GM23338 (cell line): ENCODE measurements around the gene POLD4. TPM values are rescaled to one million over a fixed set of nuclear protein-coding genes. Genes with fewer than 3 reads are reported as not detected.

ENCODE experiments used
- ATAC-seq: fragments of 200-7000 bp; cut with Tn5 transposase; 3 replicates; pipeline ENCODE4 v1.9.1; 2020
- DNase-seq: peaks from one replicate; pipeline ENCODE4 v3.0.0-alpha.2; 2015; ENCODE audit warnings: low spot score
- H2AFZ ChIP-seq: fragments of 200-600 bp; sonication (generic); 2 replicates; pipeline ENCODE4 v1.8.0; 2016; ENCODE audit warnings: antibody characterized with exemption, mild to moderate bottlenecking, moderate library complexity
- H3F3A ChIP-seq: fragments of 200-600 bp; sonication (generic); replicated peaks from 2 replicates; pipeline ENCODE4 v1.8.0; 2017; ENCODE audit warnings: antibody characterized with exemption, mixed run types, low read depth
- H3K27ac ChIP-seq: fragments of 200-600 bp; sonication (generic); 2 replicates; pipeline ENCODE4 v1.6.1; 2016; ENCODE audit warnings: low read depth
- H3K27me3 ChIP-seq: fragments of 200-600 bp; sonication (generic); 2 replicates; pipeline ENCODE4 v1.8.0; 2016; ENCODE audit warnings: mild to moderate bottlenecking, mixed run types, moderate library complexity; ENCODE audit not compliant: insufficient read depth
- H3K36me3 ChIP-seq: fragments of 200-600 bp; sonication (generic); 2 replicates; pipeline ENCODE4 v1.8.0; 2016; ENCODE audit warnings: mild to moderate bottlenecking; ENCODE audit not compliant: insufficient read depth
- H3K4me1 ChIP-seq: fragments of 200-600 bp; sonication (generic); 2 replicates; pipeline ENCODE4 v1.8.0; 2016; ENCODE audit warnings: mild to moderate bottlenecking, moderate library complexity; ENCODE audit not compliant: insufficient read depth
- H3K4me2 ChIP-seq: fragments of 200-600 bp; sonication (generic); 2 replicates; pipeline ENCODE4 v1.7.1; 2017; ENCODE audit warnings: mixed run types
- H3K4me3 ChIP-seq: fragments of 200-600 bp; sonication (generic); 2 replicates; pipeline ENCODE4 v1.6.1; 2016; ENCODE audit warnings: mixed run types
- H3K79me2 ChIP-seq: fragments of 200-600 bp; sonication (generic); replicated peaks from 2 replicates; pipeline ENCODE4 v1.8.0; 2017; ENCODE audit warnings: mild to moderate bottlenecking; ENCODE audit not compliant: insufficient read depth
- H3K9me2 ChIP-seq: fragments of 200-600 bp; sonication (generic); 2 replicates; pipeline ENCODE4 v1.8.0; 2017; ENCODE audit not compliant: insufficient read depth
- H4K20me1 ChIP-seq: fragments of 200-600 bp; sonication (generic); replicated peaks from 2 replicates; pipeline ENCODE4 v1.8.0; 2017; ENCODE audit warnings: mild to moderate bottlenecking; ENCODE audit not compliant: insufficient read depth
- H3K27ac Mint-ChIP-seq: 2 replicates; pipeline ENCODE4 v1.8.0; 2020; ENCODE audit warnings: inconsistent platforms, mild to moderate bottlenecking, moderate library complexity, mixed read lengths
- H3K27me3 Mint-ChIP-seq: 3 replicates; pipeline ENCODE4 v1.8.0; 2022; ENCODE audit warnings: low read depth, mild to moderate bottlenecking, moderate library complexity, mixed read lengths, inconsistent platforms; ENCODE audit not compliant: insufficient read depth, poor library complexity
- H3K36me3 Mint-ChIP-seq: 3 replicates; pipeline ENCODE4 v1.8.0; 2021; ENCODE audit warnings: low read depth, mild to moderate bottlenecking, inconsistent platforms, moderate library complexity, mixed read lengths
- H3K4me1 Mint-ChIP-seq: 3 replicates; pipeline ENCODE4 v1.8.0; 2020; ENCODE audit warnings: mild to moderate bottlenecking, inconsistent platforms, mixed read lengths
- H3K4me3 Mint-ChIP-seq: 3 replicates; pipeline ENCODE4 v1.8.0; 2021; ENCODE audit warnings: moderate library complexity, mild to moderate bottlenecking, inconsistent platforms, mixed read lengths
- H3K9me3 Mint-ChIP-seq: 3 replicates; pipeline ENCODE4 v1.8.0; 2020; ENCODE audit warnings: moderate library complexity, mild to moderate bottlenecking, inconsistent platforms, mixed read lengths
- CREB1 ChIP-seq: fragments of 250-450 bp; sonication (Bioruptor Pico); IDR thresholded peaks from 2 replicates; pipeline ENCODE4 v1.5.0; 2020; ENCODE audit warnings: low read depth, mild to moderate bottlenecking, moderate library complexity
- ETS1 ChIP-seq: IDR thresholded peaks from 2 replicates; pipeline ENCODE4 v1.6.1; 2016; ENCODE audit warnings: antibody characterized with exemption
- EZH2 ChIP-seq: fragments of 200-600 bp; sonication (generic); IDR thresholded peaks from one replicate; pipeline ENCODE4 v1.8.0; 2017; ENCODE audit warnings: antibody characterized with exemption, mild to moderate bottlenecking, low read depth; ENCODE audit not compliant: unreplicated experiment
- EZH2phosphoT487 ChIP-seq: fragments of 200-600 bp; sonication (generic); IDR thresholded peaks from one replicate; pipeline ENCODE4 v1.8.1; 2018; ENCODE audit warnings: antibody characterized with exemption; ENCODE audit not compliant: unreplicated experiment
- NANOG ChIP-seq: IDR thresholded peaks from 2 replicates; pipeline ENCODE4 v1.6.1; 2016; ENCODE audit warnings: antibody characterized with exemption, borderline replicate concordance
- POLR2AphosphoS5 ChIP-seq: IDR thresholded peaks from 2 replicates; pipeline ENCODE4 v1.6.1; 2016; ENCODE audit warnings: antibody characterized with exemption, low read depth
- REST ChIP-seq: IDR thresholded peaks from one replicate; pipeline ENCODE4 v1.6.1; 2018; ENCODE audit warnings: antibody characterized with exemption; ENCODE audit not compliant: unreplicated experiment
- STAT1 ChIP-seq: IDR thresholded peaks from one replicate; pipeline ENCODE4 v1.6.1; 2016; ENCODE audit warnings: antibody characterized with exemption; ENCODE audit not compliant: unreplicated experiment
- ZNF114 ChIP-seq: fragments of 250-450 bp; sonication (Bioruptor Pico); IDR thresholded peaks from 2 replicates; pipeline ENCODE4 v1.5.0; 2020; ENCODE audit warnings: mild to moderate bottlenecking, moderate library complexity
- ZNF331 ChIP-seq: fragments of 250-450 bp; sonication (Bioruptor Pico); IDR thresholded peaks from 2 replicates; pipeline ENCODE4 v1.5.0; 2020; ENCODE audit warnings: low read depth, mild to moderate bottlenecking, moderate library complexity
- polyA plus RNA-seq: library from polyadenylated mRNA; unstranded; fragments of >200 nt; fragmentation: Nextera tagmentation; extraction: Ambion mirVana; gene quantifications from 2 replicates; pipeline ENCODE4 v1.2.1, GENCODE V29; 2016
- total RNA-seq: library from RNA; depleted of rRNA; stranded (reverse); fragments of >200 nt; shearing (Covaris generic); gene quantifications from 2 replicates; pipeline ENCODE4 v1.2.3, GENCODE V29; 2014
- TF ChIP-seq, protein P1 (sequence below): fragments of 250-450 bp; sonication (Bioruptor Pico); IDR thresholded peaks from 2 replicates; pipeline ENCODE4 v1.5.0; 2020; ENCODE audit warnings: mild to moderate bottlenecking, moderate library complexity

The POLD4 gene
- total and polyA plus RNA-seq, 2 experiments from 2014 or later: 16.2 to 23.0 TPM

GRCh38 chr11:67309166-67309565 lies 44.2 kb downstream of the POLD4 start:
- H3K27ac ChIP-seq: no peak overlapping the region
- peaks cover 13% of the 10 kb centered on the region for H3K27me3 Mint-ChIP-seq

GRCh38 chr11:67308031-67308866 lies 45.1 kb downstream of the POLD4 start:
- Mint-ChIP-seq H3K36me3 (no peaks in the 10 kb centered on the region), H3K27me3 (peaks cover 11% of the 10 kb centered on the region), H3K27ac (no peak overlapping the region), H3K4me1 (no peaks in the 10 kb centered on the region; the same call in 2 of the 3 replicates), H3K9me3 (no peaks in the 10 kb centered on the region), H3K4me3 (no peak overlapping the region)
- Histone ChIP-seq H3K27ac (no peak overlapping the region), H3K9me2 (no peaks in the 10 kb centered on the region), H3K27me3 (no peaks in the 10 kb centered on the region), H3F3A (no peaks in the 10 kb centered on the region), H3K4me3 (no peak overlapping the region), H3K36me3 (no peaks in the 10 kb centered on the region), H3K4me2 (no peak overlapping the region), H3K79me2 (no peaks in the 10 kb centered on the region), H3K4me1 (peaks cover 5% of the 10 kb centered on the region; the same call in 1 of the 2 replicates), H2AFZ (no peak overlapping the region), H4K20me1 (no peaks in the 10 kb centered on the region)
- ATAC-seq (no peak), DNase-seq (no peak)
- TF ChIP-seq NANOG (no peak), ZNF114 (CRISPR knock-in tag) (no peak), STAT1 (no peak), POLR2AphosphoS5 (no peak), CREB1 (no peak), EZH2phosphoT487 (no peak), REST (no peak), ZNF331 (CRISPR knock-in tag) (no peak), ETS1 (no peak)
- TF ChIP-seq, protein P1, sequence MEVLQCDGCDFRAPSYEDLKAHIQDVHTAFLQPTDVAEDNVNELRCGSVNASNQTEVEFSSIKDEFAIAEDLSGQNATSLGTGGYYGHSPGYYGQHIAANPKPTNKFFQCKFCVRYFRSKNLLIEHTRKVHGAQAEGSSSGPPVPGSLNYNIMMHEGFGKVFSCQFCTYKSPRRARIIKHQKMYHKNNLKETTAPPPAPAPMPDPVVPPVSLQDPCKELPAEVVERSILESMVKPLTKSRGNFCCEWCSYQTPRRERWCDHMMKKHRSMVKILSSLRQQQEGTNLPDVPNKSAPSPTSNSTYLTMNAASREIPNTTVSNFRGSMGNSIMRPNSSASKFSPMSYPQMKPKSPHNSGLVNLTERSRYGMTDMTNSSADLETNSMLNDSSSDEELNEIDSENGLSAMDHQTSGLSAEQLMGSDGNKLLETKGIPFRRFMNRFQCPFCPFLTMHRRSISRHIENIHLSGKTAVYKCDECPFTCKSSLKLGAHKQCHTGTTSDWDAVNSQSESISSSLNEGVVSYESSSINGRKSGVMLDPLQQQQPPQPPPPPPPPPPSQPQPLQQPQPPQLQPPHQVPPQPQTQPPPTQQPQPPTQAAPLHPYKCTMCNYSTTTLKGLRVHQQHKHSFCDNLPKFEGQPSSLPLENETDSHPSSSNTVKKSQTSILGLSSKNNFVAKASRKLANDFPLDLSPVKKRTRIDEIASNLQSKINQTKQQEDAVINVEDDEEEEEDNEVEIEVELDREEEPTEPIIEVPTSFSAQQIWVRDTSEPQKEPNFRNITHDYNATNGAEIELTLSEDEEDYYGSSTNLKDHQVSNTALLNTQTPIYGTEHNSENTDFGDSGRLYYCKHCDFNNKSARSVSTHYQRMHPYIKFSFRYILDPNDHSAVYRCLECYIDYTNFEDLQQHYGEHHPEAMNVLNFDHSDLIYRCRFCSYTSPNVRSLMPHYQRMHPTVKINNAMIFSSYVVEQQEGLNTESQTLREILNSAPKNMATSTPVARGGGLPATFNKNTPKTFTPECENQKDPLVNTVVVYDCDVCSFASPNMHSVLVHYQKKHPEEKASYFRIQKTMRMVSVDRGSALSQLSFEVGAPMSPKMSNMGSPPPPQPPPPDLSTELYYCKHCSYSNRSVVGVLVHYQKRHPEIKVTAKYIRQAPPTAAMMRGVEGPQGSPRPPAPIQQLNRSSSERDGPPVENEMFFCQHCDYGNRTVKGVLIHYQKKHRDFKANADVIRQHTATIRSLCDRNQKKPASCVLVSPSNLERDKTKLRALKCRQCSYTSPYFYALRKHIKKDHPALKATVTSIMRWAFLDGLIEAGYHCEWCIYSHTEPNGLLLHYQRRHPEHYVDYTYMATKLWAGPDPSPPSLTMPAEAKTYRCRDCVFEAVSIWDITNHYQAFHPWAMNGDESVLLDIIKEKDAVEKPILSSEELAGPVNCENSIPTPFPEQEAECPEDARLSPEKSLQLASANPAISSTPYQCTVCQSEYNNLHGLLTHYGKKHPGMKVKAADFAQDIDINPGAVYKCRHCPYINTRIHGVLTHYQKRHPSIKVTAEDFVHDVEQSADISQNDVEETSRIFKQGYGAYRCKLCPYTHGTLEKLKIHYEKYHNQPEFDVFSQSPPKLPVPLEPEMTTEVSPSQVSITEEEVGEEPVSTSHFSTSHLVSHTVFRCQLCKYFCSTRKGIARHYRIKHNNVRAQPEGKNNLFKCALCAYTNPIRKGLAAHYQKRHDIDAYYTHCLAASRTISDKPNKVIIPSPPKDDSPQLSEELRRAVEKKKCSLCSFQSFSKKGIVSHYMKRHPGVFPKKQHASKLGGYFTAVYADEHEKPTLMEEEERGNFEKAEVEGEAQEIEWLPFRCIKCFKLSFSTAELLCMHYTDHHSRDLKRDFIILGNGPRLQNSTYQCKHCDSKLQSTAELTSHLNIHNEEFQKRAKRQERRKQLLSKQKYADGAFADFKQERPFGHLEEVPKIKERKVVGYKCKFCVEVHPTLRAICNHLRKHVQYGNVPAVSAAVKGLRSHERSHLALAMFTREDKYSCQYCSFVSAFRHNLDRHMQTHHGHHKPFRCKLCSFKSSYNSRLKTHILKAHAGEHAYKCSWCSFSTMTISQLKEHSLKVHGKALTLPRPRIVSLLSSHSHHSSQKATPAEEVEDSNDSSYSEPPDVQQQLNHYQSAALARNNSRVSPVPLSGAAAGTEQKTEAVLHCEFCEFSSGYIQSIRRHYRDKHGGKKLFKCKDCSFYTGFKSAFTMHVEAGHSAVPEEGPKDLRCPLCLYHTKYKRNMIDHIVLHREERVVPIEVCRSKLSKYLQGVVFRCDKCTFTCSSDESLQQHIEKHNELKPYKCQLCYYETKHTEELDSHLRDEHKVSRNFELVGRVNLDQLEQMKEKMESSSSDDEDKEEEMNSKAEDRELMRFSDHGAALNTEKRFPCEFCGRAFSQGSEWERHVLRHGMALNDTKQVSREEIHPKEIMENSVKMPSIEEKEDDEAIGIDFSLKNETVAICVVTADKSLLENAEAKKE (CRISPR knock-in tag): no peak

More at GRCh38 chr11:67309166-67309565, 44.2 kb downstream of the POLD4 start:
- Histone ChIP-seq H4K20me1 (no peaks in the 10 kb centered on the region), H3K4me2 (no peak overlapping the region), H3K79me2 (no peaks in the 10 kb centered on the region), H3F3A (no peaks in the 10 kb centered on the region), H3K36me3 (no peaks in the 10 kb centered on the region), H2AFZ (no peak overlapping the region), H3K4me3 (no peak overlapping the region), H3K27me3 (no peaks in the 10 kb centered on the region), H3K9me2 (no peaks in the 10 kb centered on the region), H3K4me1 (peaks cover 3% of the 10 kb centered on the region; the same call in 1 of the 2 replicates)
- DNase-seq (no peak), ATAC-seq (no peak)
- Mint-ChIP-seq H3K4me3 (no peak overlapping the region), H3K9me3 (no peaks in the 10 kb centered on the region), H3K27ac (no peak overlapping the region), H3K4me1 (no peaks in the 10 kb centered on the region; the same call in 2 of the 3 replicates), H3K36me3 (no peaks in the 10 kb centered on the region)
- TF ChIP-seq CREB1: no peak
- TF ChIP-seq EZH2: no peak
